ENCODE data around the gene CHMP6.

DNA sequence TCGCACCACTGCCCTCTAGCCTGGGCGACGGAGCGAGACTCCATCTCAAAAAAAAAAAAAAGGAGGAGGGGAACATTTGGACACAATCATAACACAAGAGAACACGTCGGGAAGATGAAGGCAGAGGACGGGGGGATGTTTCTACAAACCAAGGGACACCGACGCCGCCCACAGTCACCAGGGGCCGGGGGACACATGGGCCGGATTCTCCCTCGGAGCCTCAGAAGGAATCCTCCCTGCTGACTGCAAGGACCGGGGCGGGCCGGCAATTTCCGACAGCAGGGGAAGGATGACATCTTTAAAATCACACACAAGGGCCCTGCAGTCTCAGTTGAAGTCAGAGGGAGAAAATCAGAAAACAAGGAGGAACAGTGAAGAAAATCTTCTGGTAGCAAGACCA, 8.1 kb upstream of the CHMP6 start:
- TF ChIP-seq E2F3 (CRISPR knock-in tag; IDR thresholded peaks at IDR 0.05) (no peak), CC2D1A (IDR thresholded peaks at IDR 0.05) (no peak), CTCF (IDR thresholded peaks at IDR 0.05 in 2 of 3, conservative IDR thresholded peaks at IDR 0.05 in 1 of 3; ENCODE audit: insufficient read depth in 2 of 3, low read depth in 1 of 3, low read length in 3 of 3) (no peak), HNRNPLL (IDR thresholded peaks at IDR 0.05; ENCODE audit: low read depth, low read length, poor library complexity, severe bottlenecking) (no peak), WHSC1 (IDR thresholded peaks at IDR 0.05; ENCODE audit: low read length) (no peak), IFI16 (CRISPR knock-in tag; IDR thresholded peaks at IDR 0.05) (no peak), RBM22 (IDR thresholded peaks at IDR 0.05; ENCODE audit: low read depth, low read length, poor library complexity, severe bottlenecking) (no peak), NFRKB (IDR thresholded peaks at IDR 0.05; ENCODE audit: low read depth) (no peak), CBFA2T3 (IDR thresholded peaks at IDR 0.05) (no peak), ELF4 (CRISPR knock-in tag; IDR thresholded peaks at IDR 0.05) (no peak)
- TF ChIP-seq, protein P1, sequence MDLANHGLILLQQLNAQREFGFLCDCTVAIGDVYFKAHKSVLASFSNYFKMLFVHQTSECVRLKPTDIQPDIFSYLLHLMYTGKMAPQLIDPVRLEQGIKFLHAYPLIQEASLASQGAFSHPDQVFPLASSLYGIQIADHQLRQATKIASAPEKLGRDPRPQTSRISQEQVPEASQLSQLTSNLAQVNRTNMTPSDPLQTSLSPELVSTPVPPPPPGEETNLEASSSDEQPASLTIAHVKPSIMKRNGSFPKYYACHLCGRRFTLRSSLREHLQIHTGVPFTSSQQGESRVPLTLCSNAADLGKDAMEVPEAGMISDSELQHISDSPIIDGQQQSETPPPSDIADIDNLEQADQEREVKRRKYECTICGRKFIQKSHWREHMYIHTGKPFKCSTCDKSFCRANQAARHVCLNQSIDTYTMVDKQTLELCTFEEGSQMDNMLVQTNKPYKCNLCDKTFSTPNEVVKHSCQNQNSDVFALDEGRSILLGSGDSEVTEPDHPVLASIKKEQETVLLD (IDR thresholded peaks at IDR 0.05): no peak
